Heart left ventricle (tissue), 16 donors: Measurements from ENCODE around the gene KANK2. TPM values are rescaled to one million over a fixed set of nuclear protein-coding genes. Genes with fewer than 3 reads are reported as not detected.

Experiments
- ATAC-seq, 4 donors: fragments of 200-7000 bp; cut with Tn5 transposase; one replicate each; pipeline ENCODE4 v1.9.1; 2020 to 2022; ENCODE audit warnings: moderate library complexity in 4 of 4, mild to moderate bottlenecking in 3 of 4, moderate number of reproducible peaks in 1 of 4
- DNase-seq, 5 donors: peaks; one replicate each; pipeline ENCODE4 v3.0.0-alpha.2; 2020
- H3K27ac ChIP-seq, 12 donors: fragments of 200-600 bp; sonication (generic) in 4 of 12; one replicate each; pipeline versions ENCODE4 v1.5.0 to v1.8.0; 2016 to 2022; ENCODE audit warnings: mild to moderate bottlenecking in 2 of 12
- H3K27me3 ChIP-seq, 9 donors: fragments of 200-600 bp; sonication (generic) in 2 of 9; one replicate each; pipeline versions ENCODE4 v1.5.1 to v1.8.0; 2016 to 2022; ENCODE audit warnings: mild to moderate bottlenecking in 3 of 9
- H3K36me3 ChIP-seq, 9 donors: fragments of 200-600 bp; sonication (generic) in 2 of 9; one replicate each; pipeline versions ENCODE4 v1.5.0 to v1.8.0; 2018 to 2022; ENCODE audit warnings: mild to moderate bottlenecking in 2 of 9
- H3K4me1 ChIP-seq, 12 donors: fragments of 200-600 bp; sonication (generic) in 4 of 12; one replicate each; pipeline versions ENCODE4 v1.5.0 to v1.8.0; 2016 to 2022; ENCODE audit warnings: mild to moderate bottlenecking in 3 of 12
- H3K4me3 ChIP-seq, 12 donors: fragments of 200-600 bp; sonication (generic) in 4 of 12; one replicate each; pipeline versions ENCODE4 v1.5.0 to v1.8.0; 2017 to 2022; ENCODE audit warnings: mild to moderate bottlenecking in 9 of 12, moderate library complexity in 4 of 12
- H3K9me3 ChIP-seq, 12 donors: fragments of 200-600 bp; sonication (generic) in 4 of 12; one replicate each; pipeline versions ENCODE4 v1.5.0 to v1.8.0; 2016 to 2022; ENCODE audit warnings: mild to moderate bottlenecking in 1 of 12
- POLR2A ChIP-seq, 2 donors: fragments of 450-650 bp; IDR thresholded peaks; one replicate each; pipeline ENCODE4 v1.6.1; 2017; ENCODE audit warnings: antibody characterized with exemption in 2 of 2, mild to moderate bottlenecking in 2 of 2, moderate library complexity in 2 of 2
- WGBS, 4 donors: extraction: QIAGEN DNeasy Blood & Tissue Kit in 2 of 4; methylation state at CpG; one replicate each; pipeline versions ENCODE4 v1.1.5 to v1.1.7; 2013 to 2018; 5-methylcytosine and 5-hydroxymethylcytosine counted together
- intact Hi-C, 10 donors: fragments of 100-400 bp; cut with DNase I; formaldehyde crosslinking; loops; one replicate each; pipeline versions ENCODE4 v1.11.1 to v1.14.2; 2022
- polyA plus RNA-seq, 2 donors: library from polyadenylated mRNA; stranded (reverse); fragments of 200-250 nt; gene quantifications; one replicate each; pipeline ENCODE4 v1.2.3, GENCODE V29; 2013
- total RNA-seq, 9 donors: library from RNA; depleted of rRNA in 2 of 9; stranded (reverse); fragments of >200 nt in 2 of 9; fragmentation: NEBNext Ultra II Directional in 3 of 9; extraction: Animal tissue kit (Norgen Biotek cat#: 25700) in 3 of 9; gene quantifications; one replicate each; pipeline versions ENCODE4 v1.1.0 to v1.2.4, GENCODE V29; 2016 to 2023
- TF ChIP-seq, protein P1 (sequence below), 12 donors: fragments of 200-600 bp; sonication (generic) in 4 of 12; IDR thresholded peaks; one replicate each; pipeline versions ENCODE4 v1.5.0 to v1.8.0; 2018 to 2022; ENCODE audit warnings: antibody characterized with exemption in 12 of 12, mild to moderate bottlenecking in 5 of 12
- donor health status: ischemic (EF 13 %, LVEDD 7.1; RV severe dilation, severe dysfunction).
- donor health status: healthy with polysubstance abuse.
- donor health status: DM: no; HTN: yes; CAD: no.
- donor health status: DM: no; HTN: no; CAD: no.
- donor health status: ischemic (EF 25% LVEDD 6.9; RV normal size, moderate dysfunction).
- donor health status: ischemic (EF 25% LVEDD 5.7; RV mildly dilated, moderate dysfunction).
- donor health status: healthy.
- donor health status: DM: yes; HTN: yes; CAD: no.
- donor health status: ischemic (EF 35%, LVEDD 5.7; RV mildly dilated, moderate dysfunction).
- donor health status: nonischemic (EF 11% LVEDD 7.7; RV severe dilation, severe dysfunction).
- donor health status: DM: yes; HTN: yes; CAD: no.
- donor health status: PGD.
- donor health status: ischemic (EF 29% LVEDD 5.4; RV normal size, mild dysfunction).
- donor health status: nonischemic (EF 23%, LVEDD 6.1; RV moderate dilation, normal function).

KANK2 gene
- total and polyA plus RNA-seq, 11 donors, result 232 to 1,831 (median 294) TPM

DNA sequence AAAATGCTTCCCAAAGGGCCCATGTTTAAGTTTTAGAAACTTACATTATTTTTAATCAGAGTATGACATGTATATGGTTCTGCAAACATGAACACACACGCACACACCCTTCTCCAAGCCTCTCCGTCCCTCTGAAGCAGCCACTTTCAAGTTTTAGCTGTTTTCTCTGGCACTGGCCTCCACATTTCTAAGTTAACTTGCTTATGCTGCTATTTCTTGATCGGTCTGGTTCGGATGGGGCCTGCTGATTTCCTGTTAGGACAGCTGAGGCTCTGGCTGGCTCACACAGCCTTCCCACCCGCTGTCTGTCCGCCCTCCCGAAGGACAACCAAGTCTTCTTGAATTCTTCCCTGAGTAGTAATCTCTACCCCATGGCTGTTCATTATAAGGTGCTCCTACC lies 46.2 kb downstream of the KANK2 start:
- Histone ChIP-seq H3K9me3 (no peaks in the 10 kb centered on the region), H3K27ac (peak overlapping the region in 11 of 12 donors; percentile 33 to 93 (median 88)), H3K36me3 (no peaks in the 10 kb centered on the region), H3K4me3 (no peak overlapping the region), H3K27me3 (no peaks in the 10 kb centered on the region), H3K4me1 (peaks cover 0 to 37% (median 18%) of the 10 kb centered on the region in 12 donors)
- TF ChIP-seq, protein P1, sequence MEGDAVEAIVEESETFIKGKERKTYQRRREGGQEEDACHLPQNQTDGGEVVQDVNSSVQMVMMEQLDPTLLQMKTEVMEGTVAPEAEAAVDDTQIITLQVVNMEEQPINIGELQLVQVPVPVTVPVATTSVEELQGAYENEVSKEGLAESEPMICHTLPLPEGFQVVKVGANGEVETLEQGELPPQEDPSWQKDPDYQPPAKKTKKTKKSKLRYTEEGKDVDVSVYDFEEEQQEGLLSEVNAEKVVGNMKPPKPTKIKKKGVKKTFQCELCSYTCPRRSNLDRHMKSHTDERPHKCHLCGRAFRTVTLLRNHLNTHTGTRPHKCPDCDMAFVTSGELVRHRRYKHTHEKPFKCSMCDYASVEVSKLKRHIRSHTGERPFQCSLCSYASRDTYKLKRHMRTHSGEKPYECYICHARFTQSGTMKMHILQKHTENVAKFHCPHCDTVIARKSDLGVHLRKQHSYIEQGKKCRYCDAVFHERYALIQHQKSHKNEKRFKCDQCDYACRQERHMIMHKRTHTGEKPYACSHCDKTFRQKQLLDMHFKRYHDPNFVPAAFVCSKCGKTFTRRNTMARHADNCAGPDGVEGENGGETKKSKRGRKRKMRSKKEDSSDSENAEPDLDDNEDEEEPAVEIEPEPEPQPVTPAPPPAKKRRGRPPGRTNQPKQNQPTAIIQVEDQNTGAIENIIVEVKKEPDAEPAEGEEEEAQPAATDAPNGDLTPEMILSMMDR (IDR thresholded peaks at IDR 0.05), result no peak
- no peak for TF ChIP-seq POLR2A (IDR thresholded peaks at IDR 0.05)
- 68 to 77% (median 72%) methylated on average over 7 of the region's 7 CpGs for WGBS, 4 donors
- DNase-seq, result peak in 4 of 5 donors; percentile 59 to 67 (median 62)
- peak in 2 of 4 donors; percentile 13 to 31 for ATAC-seq
- intact Hi-C loops, result no loop called here

DNA sequence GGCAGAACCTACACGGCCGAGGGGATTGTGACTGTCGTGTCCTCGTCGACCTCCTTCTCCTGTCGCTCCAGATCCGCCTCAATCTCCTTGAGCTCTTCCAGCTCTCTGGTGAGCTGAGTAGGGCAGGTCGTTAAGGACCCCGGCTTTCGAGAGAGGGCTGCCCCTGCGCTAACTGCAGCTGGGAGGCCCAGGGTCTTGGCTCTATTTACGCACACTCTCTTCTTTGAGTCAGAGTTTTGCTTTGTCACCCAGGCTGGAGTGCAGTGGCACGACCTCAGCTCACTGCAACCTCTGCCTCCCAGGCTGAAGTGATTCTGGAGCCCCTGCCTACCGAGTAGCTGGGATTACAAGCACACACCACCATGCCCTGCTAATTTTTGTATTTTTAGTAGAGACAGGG lies 49.3 kb downstream of the KANK2 start:
- Histone ChIP-seq H3K4me3 (no peak overlapping the region), H3K27me3 (no peaks in the 10 kb centered on the region), H3K36me3 (no peaks in the 10 kb centered on the region), H3K4me1 (peaks cover 6 to 37% (median 23%) of the 10 kb centered on the region in 12 donors), H3K27ac (no peak overlapping the region), H3K9me3 (peaks cover 0 to 5% (median 0%) of the 10 kb centered on the region in 12 donors)
- intact Hi-C loops, result loop anchor here in 1 of 10 donors (5.0 kb wide), 1 partner anchor 44 kb away; no protein-coding TSS in a partner anchor
- no peak for DNase-seq
- 81 to 87% (median 82%) methylated on average over 14 of the region's 14 CpGs for WGBS, 4 donors
- no peak for ATAC-seq
- TF ChIP-seq, protein P1 (IDR thresholded peaks at IDR 0.05), result no peak
- TF ChIP-seq POLR2A (IDR thresholded peaks at IDR 0.05), result no peak

DNA sequence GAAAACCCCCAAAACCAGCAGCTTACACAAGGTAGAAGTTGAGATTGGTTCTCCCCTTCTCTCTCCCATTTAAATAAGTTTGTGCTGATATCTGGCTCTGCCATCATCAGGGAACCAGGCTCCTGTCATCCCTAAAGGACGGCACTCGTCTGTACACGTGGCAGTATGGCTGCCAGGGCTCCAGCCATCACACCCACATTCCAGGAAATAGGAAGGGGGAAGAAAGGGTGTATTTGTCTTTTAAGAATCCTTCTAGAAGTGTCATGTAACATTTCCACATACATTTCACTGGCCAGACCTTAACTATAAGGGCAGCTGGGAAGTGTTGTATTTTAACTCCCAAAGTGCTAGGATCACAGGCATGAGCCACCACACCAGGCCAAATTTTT lies 51.8 kb downstream of the KANK2 start:
- Histone ChIP-seq H3K27ac (peak overlapping the region in 3 of 12 donors; percentile 13 to 100 (median 31)), H3K4me1 (peaks cover 20 to 34% (median 26%) of the 10 kb centered on the region in 12 donors), H3K4me3 (no peak overlapping the region), H3K9me3 (peaks cover 0 to 5% (median 0%) of the 10 kb centered on the region in 12 donors), H3K36me3 (no peaks in the 10 kb centered on the region), H3K27me3 (no peaks in the 10 kb centered on the region)
- ATAC-seq (no peak), DNase-seq (no peak)
- intact Hi-C loops, result loop anchor here in 1 of 10 donors (5.0 kb wide), 1 partner anchor 47 kb away; no protein-coding TSS in a partner anchor
- WGBS, 4 donors, result 93 to 98% (median 96%) methylated on average over 3 of the region's 3 CpGs
- TF ChIP-seq POLR2A (IDR thresholded peaks at IDR 0.05), result no peak

DNA sequence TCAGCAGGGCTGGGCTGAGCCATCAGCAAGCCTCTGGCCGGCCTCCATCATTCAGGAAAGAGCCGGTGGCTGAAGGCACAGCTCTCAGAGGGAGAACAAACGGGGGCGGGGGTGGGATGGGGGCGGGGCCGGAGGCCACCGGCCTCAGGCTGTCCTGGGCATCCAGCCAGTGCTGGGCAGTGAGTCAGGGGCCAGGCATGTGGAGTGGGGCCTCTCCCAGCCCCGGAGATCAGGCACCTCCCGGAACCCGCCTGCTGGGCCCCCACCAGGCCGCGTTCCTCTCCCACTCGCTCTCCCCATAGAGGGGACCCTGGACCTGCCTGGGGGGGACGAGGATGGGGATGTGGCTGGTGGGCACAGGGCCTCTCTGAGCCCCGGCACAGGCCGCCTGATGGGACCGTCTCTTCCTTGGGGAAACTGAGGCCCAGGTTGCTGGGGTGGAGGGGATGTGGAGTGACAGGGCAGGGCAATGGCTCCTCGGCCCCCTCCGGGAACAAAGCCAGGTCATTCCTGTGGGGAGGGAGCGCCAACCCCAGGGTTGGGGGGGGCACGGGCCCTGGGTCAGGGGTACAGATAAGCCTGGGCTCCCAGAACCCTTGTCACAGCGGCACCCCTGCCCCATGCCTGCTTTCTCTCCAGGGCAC lies 54.7 kb downstream of the KANK2 start:
- no peaks in the 10 kb centered on the region for H3K36me3 ChIP-seq
- TF ChIP-seq, protein P1 (IDR thresholded peaks at IDR 0.05), result no peak
- intact Hi-C loops, result loop anchor here in 5 of 10 donors (1.0 to 2.0 kb wide), 4 partner anchors 22 to 61 kb away; partner anchors contain the start of gene KANK2 (in 2 of the 5)
- peak overlapping the region; percentile 95 to 100 (median 98) for H3K27ac ChIP-seq
- H3K27me3 ChIP-seq, result no peaks in the 10 kb centered on the region
- peaks cover 25 to 63% (median 49%) of the 10 kb centered on the region in 12 donors for H3K4me1 ChIP-seq
- ATAC-seq (peak; percentile 79 to 84 (median 82)), DNase-seq (peak; percentile 93 to 97 (median 95))
- peak overlapping the region in 11 of 12 donors; percentile 4 to 40 (median 30) for H3K4me3 ChIP-seq
- H3K9me3 ChIP-seq, result peaks cover 0 to 5% (median 0%) of the 10 kb centered on the region in 12 donors
- WGBS, 4 donors, result 0 to 4% (median 1%) methylated on average over 11 to 22 of the region's 22 CpGs
